Measurements from ENCODE around the gene ANKRD31. TPM values are rescaled to one million over a fixed set of nuclear protein-coding genes. Genes with fewer than 3 reads are reported as not detected.

ANKRD31 gene
- total RNA-seq, 1 donor from 2014 or later, result 0.07 TPM

- no peaks in the 10 kb centered on the region for H3K36me3 ChIP-seq (ENCODE audit: insufficient read depth, low read length)
- H3K4me3 ChIP-seq (ENCODE audit: insufficient read depth, low read depth, low read length), result no peak overlapping the region
- H3K4me2 ChIP-seq (ENCODE audit: low read length), result no peak overlapping the region
- no peaks in the 10 kb centered on the region for H3K9me3 ChIP-seq (ENCODE audit: insufficient read depth, low read depth, low read length)
- H3K4me1 Mint-ChIP-seq (ENCODE audit: low read depth, unreplicated experiment), result peaks cover 2% of the 10 kb centered on the region
- no peak overlapping the region for H3K4me3 Mint-ChIP-seq (ENCODE audit: unreplicated experiment)
- DNase-seq (ENCODE audit: low read depth) (no peak), FAIRE-seq (no peak)
- H2AFZ ChIP-seq (ENCODE audit: low read depth, low read length), result no peak overlapping the region
- H3K4me1 ChIP-seq (ENCODE audit: insufficient read depth, low read length), result no peaks in the 10 kb centered on the region
- H3K79me2 ChIP-seq (ENCODE audit: insufficient read depth, low read length), result no peaks in the 10 kb centered on the region
- no peaks in the 10 kb centered on the region for H3K36me3 Mint-ChIP-seq (ENCODE audit: low read depth, unreplicated experiment)
- no peak overlapping the region for H3K27ac Mint-ChIP-seq (ENCODE audit: unreplicated experiment)
- no peaks in the 10 kb centered on the region for H3K9me3 Mint-ChIP-seq (ENCODE audit: unreplicated experiment)
- no peaks in the 10 kb centered on the region for H3K27me3 ChIP-seq (ENCODE audit: insufficient read depth, low read length)
- H3K27me3 Mint-ChIP-seq (ENCODE audit: low read depth, unreplicated experiment), result no peaks in the 10 kb centered on the region
- H3K9ac ChIP-seq (ENCODE audit: low read length), result no peak overlapping the region
- TF ChIP-seq EZH2 (IDR thresholded peaks at IDR 0.05; ENCODE audit: insufficient read depth, low read length) (no peak), CTCF (IDR thresholded peaks at IDR 0.05; ENCODE audit: insufficient read depth, low read depth, low read length) (no peak)
- H4K20me1 ChIP-seq (ENCODE audit: insufficient read depth, low read length), result no peaks in the 10 kb centered on the region
- H3K27ac ChIP-seq (ENCODE audit: low read depth, low read length), result no peak overlapping the region
These were observed 37.6 kb downstream of the ANKRD31 start for GRCh38 chr5:75199071-75199470.

GRCh38 chr5:75197745-75198144 lies 38.9 kb downstream of the ANKRD31 start:
- H3K9me3 Mint-ChIP-seq (ENCODE audit: unreplicated experiment), result no peaks in the 10 kb centered on the region
- TF ChIP-seq EZH2 (IDR thresholded peaks at IDR 0.05; ENCODE audit: insufficient read depth, low read length) (no peak), CTCF (IDR thresholded peaks at IDR 0.05; ENCODE audit: insufficient read depth, low read depth, low read length) (no peak)
- DNase-seq (ENCODE audit: low read depth) (no peak), FAIRE-seq (no peak)
- H3K9ac ChIP-seq (ENCODE audit: low read length), result no peak overlapping the region
- H2AFZ ChIP-seq (ENCODE audit: low read depth, low read length), result no peak overlapping the region
- no peak overlapping the region for H3K4me3 Mint-ChIP-seq (ENCODE audit: unreplicated experiment)
- no peaks in the 10 kb centered on the region for H3K27me3 Mint-ChIP-seq (ENCODE audit: low read depth, unreplicated experiment)
- no peaks in the 10 kb centered on the region for H3K36me3 Mint-ChIP-seq (ENCODE audit: low read depth, unreplicated experiment)
- no peaks in the 10 kb centered on the region for H3K79me2 ChIP-seq (ENCODE audit: insufficient read depth, low read length)
- H3K27ac Mint-ChIP-seq (ENCODE audit: unreplicated experiment), result no peak overlapping the region
- no peaks in the 10 kb centered on the region for H4K20me1 ChIP-seq (ENCODE audit: insufficient read depth, low read length)
- H3K4me2 ChIP-seq (ENCODE audit: low read length), result no peak overlapping the region
- peaks cover 2% of the 10 kb centered on the region for H3K4me1 Mint-ChIP-seq (ENCODE audit: low read depth, unreplicated experiment)
- no peaks in the 10 kb centered on the region for H3K9me3 ChIP-seq (ENCODE audit: insufficient read depth, low read depth, low read length)
- H3K27ac ChIP-seq (ENCODE audit: low read depth, low read length), result no peak overlapping the region
- no peaks in the 10 kb centered on the region for H3K36me3 ChIP-seq (ENCODE audit: insufficient read depth, low read length)
- no peaks in the 10 kb centered on the region for H3K4me1 ChIP-seq (ENCODE audit: insufficient read depth, low read length)
- H3K27me3 ChIP-seq (ENCODE audit: insufficient read depth, low read length), result no peaks in the 10 kb centered on the region
- no peak overlapping the region for H3K4me3 ChIP-seq (ENCODE audit: insufficient read depth, low read depth, low read length)

- peaks cover 1% of the 10 kb centered on the region for H3K4me1 Mint-ChIP-seq (ENCODE audit: low read depth, unreplicated experiment)
- H3K36me3 ChIP-seq (ENCODE audit: insufficient read depth, low read length), result no peaks in the 10 kb centered on the region
- no peak overlapping the region for H3K4me3 Mint-ChIP-seq (ENCODE audit: unreplicated experiment)
- no peak overlapping the region for H3K4me2 ChIP-seq (ENCODE audit: low read length)
- no peaks in the 10 kb centered on the region for H3K9me3 Mint-ChIP-seq (ENCODE audit: unreplicated experiment)
- no peak for DNase-seq (ENCODE audit: low read depth)
- H2AFZ ChIP-seq (ENCODE audit: low read depth, low read length), result no peak overlapping the region
- H3K4me1 ChIP-seq (ENCODE audit: insufficient read depth, low read length), result no peaks in the 10 kb centered on the region
- H4K20me1 ChIP-seq (ENCODE audit: insufficient read depth, low read length), result no peaks in the 10 kb centered on the region
- H3K27me3 Mint-ChIP-seq (ENCODE audit: low read depth, unreplicated experiment), result no peaks in the 10 kb centered on the region
- TF ChIP-seq EZH2 (IDR thresholded peaks at IDR 0.05; ENCODE audit: insufficient read depth, low read length) (no peak), CTCF (IDR thresholded peaks at IDR 0.05; ENCODE audit: insufficient read depth, low read depth, low read length) (no peak)
- no peaks in the 10 kb centered on the region for H3K9me3 ChIP-seq (ENCODE audit: insufficient read depth, low read depth, low read length)
- H3K9ac ChIP-seq (ENCODE audit: low read length), result no peak overlapping the region
- no peaks in the 10 kb centered on the region for H3K79me2 ChIP-seq (ENCODE audit: insufficient read depth, low read length)
- H3K27ac Mint-ChIP-seq (ENCODE audit: unreplicated experiment), result no peak overlapping the region
- no peak for FAIRE-seq
- no peaks in the 10 kb centered on the region for H3K36me3 Mint-ChIP-seq (ENCODE audit: low read depth, unreplicated experiment)
- no peak overlapping the region for H3K27ac ChIP-seq (ENCODE audit: low read depth, low read length)
- no peaks in the 10 kb centered on the region for H3K27me3 ChIP-seq (ENCODE audit: insufficient read depth, low read length)
- no peak overlapping the region for H3K4me3 ChIP-seq (ENCODE audit: insufficient read depth, low read depth, low read length)
These were observed 43.9 kb downstream of the ANKRD31 start for GRCh38 chr5:75192804-75193203.

Data from astrocyte (in vitro differentiated cells and primary cell).